ENCODE measurements around the gene GRIN3B.

GRIN3B gene

GRCh38 chr19:991174-991931 is 8.9 kb upstream of the GRIN3B start:
- DNase-seq (ENCODE audit: low read depth in 2 of 2) = peak; percentile 48 to 64

GRCh38 chr19:991932-992669 is 8.1 kb upstream of the GRIN3B start:
- DNase-seq (ENCODE audit: low read depth in 2 of 2) = no peak

GRCh38 chr19:992670-993055 is 7.6 kb upstream of the GRIN3B start:
- no peak for DNase-seq (ENCODE audit: low read depth in 2 of 2)

- DNase-seq (ENCODE audit: low read depth in 2 of 2) = no peak
Observed at GRCh38 chr19:993361-993830, 6.8 kb upstream of the GRIN3B start.

- DNase-seq (ENCODE audit: low read depth in 2 of 2) = no peak
Observed at GRCh38 chr19:993831-994393, 6.3 kb upstream of the GRIN3B start.

GRCh38 chr19:994516-994915 is 5.7 kb upstream of the GRIN3B start:
- no peak for DNase-seq (ENCODE audit: low read depth in 2 of 2)

GRCh38 chr19:995051-995827 is 5.0 kb upstream of the GRIN3B start:
- no peak for DNase-seq (ENCODE audit: low read depth in 2 of 2)

- peak; percentile 37 to 38 for DNase-seq (ENCODE audit: low read depth in 2 of 2)
Observed at GRCh38 chr19:996051-996838, 4.0 kb upstream of the GRIN3B start.

- DNase-seq (ENCODE audit: low read depth in 2 of 2) = no peak
Observed at GRCh38 chr19:998064-998463, 2.2 kb upstream of the GRIN3B start.

- DNase-seq (ENCODE audit: low read depth in 2 of 2) = no peak
Observed at GRCh38 chr19:999379-999719, 870 bp upstream of the GRIN3B start.

GRCh38 chr19:1000591-1001537 is 645 bp downstream of the GRIN3B start:
- DNase-seq (ENCODE audit: low read depth in 2 of 2) = no peak

GRCh38 chr19:1001538-1002166 is 1.4 kb downstream of the GRIN3B start:
- DNase-seq (ENCODE audit: low read depth in 2 of 2) = peak; percentile 48 to 66

GRCh38 chr19:1002600-1002999 is 2.4 kb downstream of the GRIN3B start:
- DNase-seq (ENCODE audit: low read depth in 2 of 2) = no peak

- no peak for DNase-seq (ENCODE audit: low read depth in 2 of 2)
Observed at GRCh38 chr19:1003283-1003682, 3.1 kb downstream of the GRIN3B start.

- no peak for DNase-seq (ENCODE audit: low read depth in 2 of 2)
Observed at GRCh38 chr19:1004204-1004802, 4.1 kb downstream of the GRIN3B start.

- no peak for DNase-seq (ENCODE audit: low read depth in 2 of 2)
Observed at GRCh38 chr19:1004803-1005664, 4.8 kb downstream of the GRIN3B start.

GRCh38 chr19:1006711-1007398 is 6.6 kb downstream of the GRIN3B start:
- no peak for DNase-seq (ENCODE audit: low read depth in 2 of 2)
